ENCODE results near the gene ACOX3.

Gene ACOX3

GRCh38 chr4:8319731-8320385 is 120.7 kb downstream of the ACOX3 start:
- no peak for DNase-seq

GRCh38 chr4:8319061-8319460 is 121.5 kb downstream of the ACOX3 start:
- DNase-seq = no peak

GRCh38 chr4:8318509-8318908 is 122.0 kb downstream of the ACOX3 start:
- DNase-seq = no peak

GRCh38 chr4:8317474-8317873 is 123.0 kb downstream of the ACOX3 start:
- no peak for DNase-seq

- no peak for DNase-seq
These were observed 123.6 kb downstream of the ACOX3 start for GRCh38 chr4:8316911-8317351.
